D721Med (cell line): ENCODE data around the gene ATIC.

Experiments used
- DNase-seq: peaks from one replicate; pipeline ENCODE4 v3.0.0; 2011; ENCODE audit warnings: low spot score; ENCODE audit not compliant: insufficient read length
- FAIRE-seq: peaks from 2 replicates; lab custom pipeline; 2011; peaks lifted over from hg19 to GRCh38; lab: Jason Lieb, UNC
- CTCF ChIP-seq: IDR thresholded peaks from 2 replicates; pipeline ENCODE4 v1.5.1; 2012; ENCODE audit warnings: mild to moderate bottlenecking, control low read depth; ENCODE audit not compliant: insufficient read depth; ENCODE audit errors: missing control alignments

Gene ATIC

GRCh38 chr2:215390550-215390913 lies 78.7 kb downstream of the ATIC start:
- no peak for TF ChIP-seq CTCF
- DNase-seq = no peak
- FAIRE-seq = no peak

GRCh38 chr2:215391531-215391930 lies 79.7 kb downstream of the ATIC start:
- no peak for DNase-seq
- no peak for TF ChIP-seq CTCF
- FAIRE-seq = no peak

- no peak for TF ChIP-seq CTCF
- DNase-seq (no peak), FAIRE-seq (no peak)
Measured at GRCh38 chr2:215392164-215392563, 80.3 kb downstream of the ATIC start.

GRCh38 chr2:215392687-215393270 lies 80.9 kb downstream of the ATIC start:
- DNase-seq (no peak), FAIRE-seq (no peak)
- TF ChIP-seq CTCF = no peak

- no peak for DNase-seq
- no peak for FAIRE-seq
- no peak for TF ChIP-seq CTCF
Measured at GRCh38 chr2:215394102-215394805, 82.4 kb downstream of the ATIC start.

- DNase-seq (no peak), FAIRE-seq (no peak)
- TF ChIP-seq CTCF = no peak
Measured at GRCh38 chr2:215395687-215396460, 84.0 kb downstream of the ATIC start.
